LNCaP clone FGC (cell line): ENCODE results near the gene LYRM4.
A peak's percentile ranks its signal among the peaks of the same experiment; 100 is the strongest.

Experiments used
- DNase-seq: peaks from one replicate; pipeline ENCODE4 v3.0.0-alpha.2; 2011; ENCODE audit warnings: low read depth
- H3K4me3 ChIP-seq: 2 replicates; pipeline ENCODE4 v1.5.1; 2011; ENCODE audit warnings: mild to moderate bottlenecking, low read depth, low read length, control low read depth
- CTCF ChIP-seq: IDR thresholded peaks from 2 replicates; pipeline ENCODE4 v1.5.1; 2012; ENCODE audit warnings: mild to moderate bottlenecking; ENCODE audit not compliant: control insufficient read depth, insufficient read depth; ENCODE audit errors: extremely low read depth

The LYRM4 gene

GRCh38 chr6:5275497-5275896, 14.7 kb upstream of the LYRM4 start:
- TF ChIP-seq CTCF = no peak
- DNase-seq = no peak
- no peak overlapping the region for H3K4me3 ChIP-seq

- no peak for DNase-seq
- no peak overlapping the region for H3K4me3 ChIP-seq
- TF ChIP-seq CTCF = no peak
Measured at GRCh38 chr6:5274231-5274630, 13.5 kb upstream of the LYRM4 start.

- H3K4me3 ChIP-seq = no peak overlapping the region
- DNase-seq = no peak
Measured at GRCh38 chr6:5271926-5272325, 11.2 kb upstream of the LYRM4 start.

GRCh38 chr6:5270093-5270680, 9.4 kb upstream of the LYRM4 start:
- DNase-seq = no peak
- TF ChIP-seq CTCF = no peak
- no peak overlapping the region for H3K4me3 ChIP-seq

More at GRCh38 chr6:5271926-5272325, 11.2 kb upstream of the LYRM4 start:
- no peak for TF ChIP-seq CTCF

- no peak overlapping the region for H3K4me3 ChIP-seq
- no peak for DNase-seq
- TF ChIP-seq CTCF = no peak
Measured at GRCh38 chr6:5266423-5266822, 5.7 kb upstream of the LYRM4 start.

- peak overlapping the region; percentile 93 for H3K4me3 ChIP-seq
- no peak for TF ChIP-seq CTCF
- no peak for DNase-seq
Measured at GRCh38 chr6:5261545-5262109, 877 bp upstream of the LYRM4 start.

- H3K4me3 ChIP-seq = peak overlapping the region; percentile 93
- TF ChIP-seq CTCF = no peak
- peak; percentile 39 for DNase-seq
Measured at GRCh38 chr6:5260111-5260620, 584 bp downstream of the LYRM4 start.
